GM19351 (cell line): Measurements from ENCODE around the gene CD2BP2.
A peak's percentile ranks its signal among the peaks of the same experiment; 100 is the strongest.
"Not testable (repeated sequence)": the region's sequence is repeated elsewhere in the genome, so short reads cannot be mapped to it uniquely, and the experiment has no call there.

Experiments used
- ATAC-seq: cut with Tn5 transposase; IDR thresholded peaks from one replicate; pipeline ENCODE4 v1.9.1; 2021; ENCODE audit warnings: mild to moderate bottlenecking, moderate library complexity; ENCODE audit not compliant: unreplicated experiment

The CD2BP2 gene

DNA sequence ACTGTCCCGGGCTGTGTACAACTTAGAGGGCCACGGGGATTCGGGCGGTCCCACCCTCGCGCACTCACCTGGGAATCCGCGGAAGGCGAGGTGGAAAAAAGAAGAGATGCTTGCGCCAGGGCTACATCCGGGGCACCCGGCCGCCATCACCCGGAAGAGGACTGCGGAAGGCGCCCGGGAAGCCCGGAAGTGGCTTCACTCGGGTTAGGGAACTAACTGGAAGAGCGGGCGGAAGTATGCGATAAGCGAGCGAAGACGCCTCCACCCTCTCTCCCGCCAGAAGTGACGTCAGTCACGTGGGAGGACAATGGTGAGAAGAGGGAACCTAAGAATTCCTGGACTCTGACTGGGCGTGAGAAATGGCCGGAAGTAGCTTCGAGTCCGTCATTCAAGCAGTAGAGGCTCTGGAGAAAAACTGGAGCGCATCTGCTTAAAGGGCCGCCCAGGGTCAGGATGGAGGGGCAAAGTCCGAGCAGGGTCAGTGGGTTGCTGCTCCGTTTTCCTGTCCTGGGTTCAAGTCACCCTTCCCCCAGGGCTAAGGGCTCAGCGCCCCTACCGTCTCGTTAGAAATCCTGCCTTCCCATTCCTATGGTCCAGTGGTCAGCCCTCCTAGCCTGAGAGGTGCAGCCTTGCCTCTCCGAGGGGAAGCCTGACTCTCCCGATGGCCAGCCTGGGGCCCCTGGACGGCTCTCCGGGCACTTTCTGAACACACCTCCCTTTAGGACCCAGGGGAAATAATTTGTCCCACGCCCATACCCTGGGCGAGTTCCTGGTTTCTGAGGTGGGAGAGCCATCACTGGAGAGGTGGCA lies at the start of gene CD2BP2:
Gene CD2BP2, minus strand, starts transcription at position 165 of the 810 bp plus-strand sequence. CDS start 627 bp downstream, outside the sequence.
- peak; percentile 71 for ATAC-seq

DNA sequence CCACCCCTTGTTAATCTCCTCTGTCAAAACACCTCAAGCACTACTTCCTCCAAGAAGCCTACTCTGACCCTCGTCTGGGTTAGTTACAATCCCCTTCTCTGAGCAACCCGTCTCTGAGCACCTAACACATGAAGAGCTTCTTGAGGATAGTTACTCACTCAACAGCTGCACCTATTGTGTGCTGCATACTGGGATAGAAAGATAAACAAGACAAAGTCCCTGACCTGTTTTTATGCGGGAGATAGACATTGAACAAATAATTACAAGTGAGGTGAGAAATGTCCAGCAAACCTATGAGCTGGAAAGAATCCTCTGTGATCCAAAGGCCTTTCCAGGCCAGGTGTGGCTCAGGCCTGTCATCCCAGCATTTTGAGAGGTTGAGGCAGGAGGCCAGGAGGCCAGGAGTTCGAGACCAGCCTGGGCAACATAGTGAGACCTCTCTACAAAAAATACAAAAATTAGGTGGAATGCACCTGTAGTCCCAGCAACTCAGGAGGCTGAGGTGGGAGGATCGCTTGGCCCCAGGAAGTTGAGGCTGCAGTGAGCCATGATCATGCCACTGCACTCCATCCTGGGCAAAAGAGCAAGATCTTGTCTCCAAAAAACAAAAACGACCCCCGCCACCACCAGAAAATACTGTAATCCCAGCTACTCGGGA lies 46.8 kb upstream of the CD2BP2 start:
- ATAC-seq: no peak

DNA sequence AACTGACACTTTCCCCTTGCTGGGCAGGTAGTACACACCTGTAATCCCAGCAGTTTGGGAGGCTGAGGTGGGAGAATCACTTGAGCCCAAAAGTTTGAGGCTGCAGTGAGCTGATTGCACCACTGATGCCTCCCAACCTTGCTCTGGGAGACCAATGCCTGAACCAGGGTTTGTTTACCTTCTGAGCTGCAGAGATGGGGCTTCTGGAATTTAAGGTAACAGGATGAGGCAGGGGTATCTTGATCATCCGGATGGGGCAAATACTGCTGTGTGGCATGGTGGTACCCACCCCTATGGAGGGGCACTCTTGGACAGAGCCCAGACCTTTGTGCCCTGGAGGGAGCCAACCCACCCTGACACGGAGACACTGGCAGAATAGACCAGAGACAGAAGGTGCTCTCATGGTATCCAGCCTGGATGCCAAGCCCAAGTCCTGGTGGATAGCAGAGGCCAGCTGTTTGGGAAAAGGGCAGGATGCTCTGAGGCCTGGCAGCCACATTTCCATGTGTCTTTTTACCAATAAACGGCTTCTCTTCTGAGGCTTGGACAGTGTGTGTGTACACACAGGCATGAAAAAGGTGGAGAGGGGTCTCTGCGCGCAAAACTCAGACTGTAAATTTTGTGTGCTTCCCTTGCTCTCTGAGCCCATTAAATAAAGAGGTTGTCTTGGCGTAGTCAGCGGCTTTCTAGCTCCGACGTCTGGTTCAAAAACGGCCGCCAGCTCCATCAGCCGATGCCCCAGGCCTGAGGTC lies 44.5 kb upstream of the CD2BP2 start:
- ATAC-seq: no peak

DNA sequence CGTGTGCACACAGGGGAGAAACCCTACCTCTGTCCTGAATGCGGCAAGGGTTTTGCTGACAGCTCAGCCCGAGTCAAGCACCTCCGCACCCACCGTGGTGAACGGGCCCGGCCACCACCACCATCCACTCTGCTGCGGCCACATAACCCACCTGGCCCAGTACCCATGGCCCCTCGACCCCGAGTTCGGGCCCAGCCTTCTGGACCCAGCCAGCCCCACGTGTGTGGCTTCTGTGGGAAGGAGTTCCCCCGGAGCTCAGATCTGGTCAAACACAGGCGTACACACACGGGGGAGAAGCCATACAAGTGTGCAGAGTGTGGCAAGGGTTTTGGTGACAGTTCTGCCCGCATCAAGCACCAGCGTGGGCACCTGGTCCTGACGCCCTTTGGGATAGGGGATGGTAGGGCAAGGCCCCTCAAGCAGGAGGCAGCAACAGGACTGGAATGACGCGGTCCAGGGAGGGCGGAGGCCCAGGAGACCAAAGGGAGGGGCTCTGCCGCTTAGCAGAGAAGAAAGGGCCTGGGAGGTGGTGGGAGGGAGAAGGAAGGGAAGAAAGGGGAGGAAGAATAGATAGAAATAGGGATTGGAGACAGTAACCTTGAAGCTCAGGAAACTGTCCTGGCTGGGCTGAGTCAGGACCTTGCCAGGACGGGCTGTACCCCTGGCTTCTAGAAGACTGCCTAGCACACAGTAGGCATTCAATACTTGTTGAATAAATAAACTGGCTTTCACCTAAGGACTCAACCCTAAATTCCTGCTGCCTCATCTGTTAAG lies 43.7 kb upstream of the CD2BP2 start:
- ATAC-seq: no peak

DNA sequence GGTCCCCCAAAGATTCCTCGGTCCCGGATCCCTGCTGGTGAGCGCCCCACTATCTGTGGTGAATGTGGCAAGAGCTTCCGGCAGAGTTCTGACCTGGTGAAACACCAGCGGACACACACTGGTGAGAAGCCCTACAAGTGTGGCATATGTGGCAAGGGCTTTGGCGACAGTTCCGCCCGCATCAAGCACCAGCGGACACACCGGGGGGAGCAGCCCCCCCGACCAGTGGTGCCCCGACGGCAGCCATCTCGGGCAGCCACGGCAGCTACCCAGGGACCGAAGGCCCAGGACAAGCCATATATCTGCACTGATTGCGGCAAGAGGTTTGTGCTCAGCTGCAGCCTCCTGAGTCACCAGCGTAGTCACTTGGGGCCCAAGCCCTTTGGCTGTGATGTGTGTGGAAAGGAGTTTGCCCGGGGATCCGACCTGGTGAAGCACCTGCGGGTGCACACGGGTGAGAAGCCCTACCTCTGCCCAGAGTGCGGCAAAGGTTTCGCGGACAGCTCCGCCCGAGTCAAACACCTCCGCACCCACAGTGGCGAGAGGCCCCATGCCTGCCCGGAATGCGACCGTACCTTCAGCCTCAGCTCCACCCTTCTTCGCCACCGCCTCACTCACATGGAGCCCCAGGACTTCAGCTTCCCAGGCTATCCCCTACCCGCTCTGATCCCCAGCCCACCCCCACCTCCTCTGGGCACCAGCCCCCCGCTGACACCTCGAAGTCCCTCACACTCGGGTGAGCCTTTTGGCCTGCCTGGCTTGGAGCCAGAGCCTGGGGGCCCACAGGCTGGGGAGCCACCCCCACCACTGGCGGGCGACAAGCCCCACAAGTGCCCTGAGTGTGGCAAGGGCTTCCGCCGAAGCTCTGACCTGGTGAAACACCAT lies 42.9 kb upstream of the CD2BP2 start:
- no peak for ATAC-seq

DNA sequence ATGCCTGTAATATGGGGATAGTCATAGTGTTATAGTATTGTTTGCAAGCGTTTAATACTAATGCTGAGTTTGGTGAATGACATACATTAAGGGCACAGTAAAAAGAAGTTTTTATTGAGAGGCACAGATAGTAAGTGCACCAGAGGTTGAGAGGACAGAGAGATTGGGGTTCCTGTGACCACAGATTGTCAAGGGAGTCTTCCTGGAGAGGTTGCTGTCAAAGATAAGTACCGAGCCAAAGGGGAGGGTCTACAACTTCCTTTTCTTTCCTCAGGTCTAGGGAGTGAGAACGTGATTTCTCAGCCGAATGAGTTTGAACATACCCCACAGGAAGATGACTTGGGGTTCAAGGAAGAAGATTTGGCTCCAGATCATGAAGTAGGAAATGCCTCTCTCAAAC lies 41.9 kb upstream of the CD2BP2 start:
- ATAC-seq: no peak

DNA sequence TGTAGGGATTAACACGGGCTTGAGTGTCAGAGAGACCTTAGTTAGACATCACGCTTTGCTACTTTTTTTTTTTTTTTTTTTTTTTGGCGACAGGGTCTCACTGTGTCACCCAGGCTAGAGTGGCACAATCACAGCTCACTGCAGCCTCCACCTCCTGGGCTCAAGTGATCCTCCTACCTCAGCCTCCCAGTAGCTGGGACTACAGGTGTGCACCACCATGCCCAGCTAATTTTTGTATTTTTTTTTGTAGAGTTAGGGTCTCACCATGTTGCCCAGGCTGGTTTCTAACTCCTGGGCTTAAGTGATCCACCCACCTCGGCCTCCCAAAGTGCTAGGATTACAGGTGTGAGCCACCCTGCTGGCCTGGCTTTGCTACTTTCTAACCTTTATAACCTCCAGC lies 41.5 kb upstream of the CD2BP2 start:
- not testable (repeated sequence) for ATAC-seq

DNA sequence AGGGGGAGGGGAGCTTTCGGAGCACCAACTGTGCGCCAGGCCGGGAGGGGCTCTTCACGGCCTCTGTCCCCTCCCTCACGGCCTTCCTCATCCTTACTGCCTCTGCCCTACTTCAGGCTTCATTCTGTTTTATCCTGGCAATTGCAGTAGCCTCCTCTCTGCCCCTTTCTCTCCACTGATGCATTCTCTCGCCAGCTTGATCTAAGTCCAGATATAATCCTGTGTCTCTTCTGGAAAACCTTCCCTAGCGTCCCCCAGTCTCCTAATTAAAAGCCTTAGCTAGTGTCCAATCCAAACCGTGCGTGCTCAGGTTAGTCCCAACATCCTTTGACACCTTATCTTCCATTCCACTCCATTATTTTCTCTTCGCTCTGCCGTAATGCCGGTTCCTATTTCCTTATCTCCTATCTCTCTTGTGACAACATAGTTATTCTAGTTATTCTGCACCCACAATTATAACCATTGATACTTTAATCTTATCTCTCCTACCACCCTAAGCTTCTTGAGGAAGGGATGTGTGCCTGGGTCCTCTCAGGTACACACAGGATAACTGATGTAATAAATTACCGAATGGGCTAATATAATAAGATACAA lies 41.0 kb upstream of the CD2BP2 start:
- no peak for ATAC-seq

DNA sequence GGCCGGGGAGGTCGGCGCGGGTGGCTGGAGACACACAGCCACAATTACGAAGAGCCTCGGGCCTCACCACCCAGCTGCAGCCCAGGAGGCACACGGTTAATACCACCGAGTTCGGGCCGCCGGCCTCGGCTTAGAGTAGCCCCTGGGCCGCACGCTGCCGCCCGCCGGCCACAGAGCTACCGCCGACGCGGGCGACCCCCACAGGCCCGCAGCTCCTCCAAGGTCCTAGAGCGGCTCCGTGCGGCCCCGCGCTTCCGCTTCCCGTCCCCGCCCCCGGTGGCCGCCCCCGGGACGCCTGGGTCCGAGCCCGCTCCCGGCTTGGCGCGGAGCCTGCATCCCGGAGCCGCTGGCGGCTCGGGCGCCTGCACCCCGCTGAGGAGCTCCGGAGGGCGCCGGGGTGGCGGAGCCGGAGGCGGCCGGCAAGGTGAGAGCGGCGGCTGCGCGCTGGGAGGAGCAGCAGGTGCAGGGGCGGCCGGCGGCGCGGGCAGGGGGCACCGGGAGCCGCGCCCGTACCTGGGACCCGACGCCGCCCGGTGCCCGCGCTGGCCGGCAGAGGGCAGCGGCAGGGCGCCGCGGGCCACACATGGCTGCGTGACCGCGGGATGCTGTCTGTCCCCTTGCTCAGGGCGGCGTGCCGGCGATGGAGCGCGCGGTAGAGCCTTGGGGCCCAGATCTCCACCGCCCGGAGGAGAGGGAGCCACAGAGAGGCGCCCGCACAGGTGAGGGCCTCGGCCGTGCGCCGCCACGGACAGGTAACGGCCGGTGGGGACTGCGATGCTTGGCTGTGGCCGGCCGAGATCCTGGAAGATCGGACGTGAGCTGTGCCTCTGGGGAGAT lies 40.3 kb upstream of the CD2BP2 start, which contains the start of gene ZNF48:
Gene ZNF48, plus strand, starts transcription at position 266 of the 837 bp plus-strand sequence. Its CDS starts 375 bp downstream, at position 641.
- no peak for ATAC-seq

DNA sequence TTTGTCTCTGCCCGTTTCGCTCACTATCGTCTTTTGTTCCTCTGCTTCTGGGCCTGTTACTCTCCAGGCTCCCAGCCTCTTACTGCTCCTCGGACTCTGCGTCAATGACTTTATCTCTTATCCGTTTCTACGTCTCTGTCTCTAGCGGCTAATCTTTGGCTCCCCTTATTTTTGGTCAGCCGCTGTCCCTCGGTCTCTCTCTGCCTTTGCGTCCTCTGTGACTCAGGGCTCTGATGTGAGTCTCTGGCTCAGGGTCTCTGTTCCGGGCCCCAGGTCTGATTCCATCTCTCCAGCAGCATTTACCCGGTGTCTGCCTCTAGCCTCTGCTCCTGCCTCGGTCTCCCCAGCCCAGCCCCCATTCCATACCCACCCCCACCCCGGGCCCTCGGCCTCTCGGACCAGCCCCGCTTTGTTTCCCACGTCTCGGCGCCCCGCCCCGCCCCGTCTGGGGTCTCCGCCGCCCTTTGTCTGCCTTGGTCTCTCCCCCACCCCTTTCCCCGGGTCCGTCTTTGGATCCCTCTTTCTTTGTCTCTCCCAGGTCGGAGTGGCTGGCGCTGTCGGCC lies 39.6 kb upstream of the CD2BP2 start:
- no peak for ATAC-seq

DNA sequence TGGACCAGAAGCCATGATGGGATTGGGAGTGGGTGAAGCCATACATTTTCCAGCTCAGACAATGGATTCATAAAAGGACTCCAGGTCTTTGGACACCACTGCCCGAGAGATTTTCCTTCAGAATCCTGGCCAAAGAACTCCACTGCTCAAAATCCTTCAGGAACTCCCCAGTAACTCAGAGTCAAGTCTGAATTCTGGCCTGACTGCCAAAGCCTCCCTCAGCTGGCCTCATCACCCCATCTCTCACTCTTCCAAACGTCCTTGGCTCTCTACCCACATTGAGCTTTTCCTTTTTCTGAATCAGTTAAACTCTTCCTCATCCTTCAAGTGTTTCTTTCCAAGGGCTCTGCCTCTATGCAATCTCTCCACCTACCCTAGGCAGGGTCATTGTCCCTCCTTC lies 28.4 kb upstream of the CD2BP2 start:
- no peak for ATAC-seq

DNA sequence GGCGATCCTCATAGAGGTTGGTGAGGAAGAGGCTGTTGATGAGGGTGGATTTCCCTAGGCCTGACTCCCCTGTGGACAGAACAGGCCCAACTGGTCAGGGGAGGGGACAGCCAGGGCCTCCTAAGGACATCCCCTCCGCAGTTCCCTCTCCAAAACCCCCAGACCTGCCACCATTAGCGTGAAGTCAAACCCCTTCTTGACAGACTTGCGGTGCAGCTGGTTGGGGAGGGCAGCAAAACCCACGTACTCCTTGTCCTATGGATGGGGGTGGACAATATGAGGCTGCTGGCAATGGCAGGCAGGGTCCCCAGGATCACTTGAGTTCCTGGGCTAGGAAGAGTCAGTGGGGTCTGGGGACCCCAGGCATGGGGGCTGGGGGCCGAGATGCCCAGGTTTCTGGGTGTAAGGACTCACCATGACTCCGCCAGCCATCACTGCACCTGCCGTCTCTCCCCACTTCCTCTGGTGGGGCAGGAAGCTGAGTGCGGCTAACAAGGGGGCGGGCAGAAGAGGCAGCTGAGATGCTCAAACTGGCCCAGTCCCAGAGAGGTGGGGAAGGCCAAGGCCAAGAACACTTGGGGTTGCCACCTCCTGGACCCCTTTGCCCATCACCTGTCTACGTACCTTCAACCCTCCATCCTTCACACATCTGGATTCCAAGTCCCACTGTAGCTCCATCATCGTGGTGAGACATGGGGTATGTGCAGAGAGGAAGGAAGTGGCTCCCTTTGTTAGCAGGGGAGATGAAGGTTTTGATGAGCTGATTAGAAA lies 27.2 kb upstream of the CD2BP2 start, which contains the start of gene SEPTIN1:
Gene SEPTIN1, minus strand, starts transcription at position 451 of the 771 bp plus-strand sequence. Its CDS starts 19 bp downstream, at position 432.
- peak; percentile 43 for ATAC-seq

DNA sequence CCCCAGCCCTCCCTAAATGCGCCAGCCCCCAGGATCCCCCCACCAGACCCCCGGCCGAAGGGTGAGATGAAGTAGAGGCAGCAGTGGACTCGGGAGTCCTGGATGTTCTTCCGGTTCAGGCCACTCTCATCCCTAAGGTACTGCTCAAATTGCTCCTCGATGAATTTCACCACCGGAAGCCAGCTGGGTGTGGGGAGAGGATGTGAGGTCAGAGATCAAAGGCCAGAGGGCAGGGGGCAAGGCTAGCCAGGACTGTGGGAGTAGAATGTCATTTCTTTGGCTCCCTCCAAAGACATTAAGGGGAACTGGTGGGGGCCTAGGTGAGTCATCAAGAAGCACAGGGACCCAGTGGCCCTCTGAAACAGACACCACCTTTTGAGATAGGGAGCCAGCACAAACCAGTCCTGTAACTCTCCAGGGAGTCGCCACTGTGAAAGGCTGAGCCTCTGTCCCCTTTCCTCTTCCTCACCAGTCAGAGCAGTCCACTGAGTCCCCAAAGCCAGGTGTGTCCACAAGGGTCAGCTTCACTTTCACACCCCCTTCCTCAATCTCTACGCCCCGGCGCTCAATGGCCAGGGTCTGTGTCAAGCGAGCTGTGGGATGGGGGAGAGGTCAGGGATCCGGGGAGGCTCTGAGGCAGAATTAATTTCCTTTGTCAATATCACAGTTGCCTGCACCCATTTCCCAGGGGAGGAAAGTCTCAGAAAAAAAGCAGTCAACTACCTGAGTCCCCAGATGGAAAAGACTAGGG lies 26.4 kb upstream of the CD2BP2 start:
- no peak for ATAC-seq

DNA sequence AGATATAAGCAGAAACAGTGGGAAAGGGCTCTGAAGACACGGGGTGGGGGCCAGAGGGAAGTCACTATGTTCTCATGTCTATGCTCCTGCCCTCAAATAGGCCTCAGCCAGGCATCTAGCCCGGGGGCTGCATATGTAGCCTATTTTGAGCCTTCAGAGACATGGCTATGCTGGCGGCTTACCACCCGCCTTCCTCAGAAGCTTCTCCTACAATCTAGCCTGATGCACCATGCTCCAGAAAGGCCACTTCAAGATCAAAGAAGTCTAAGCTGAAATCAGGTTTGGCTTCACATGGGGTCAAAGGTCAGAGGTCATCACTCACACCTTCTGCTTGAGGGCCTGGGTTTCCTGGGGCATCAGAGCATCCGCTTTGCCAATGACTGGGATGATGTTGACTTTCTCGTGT lies 25.7 kb upstream of the CD2BP2 start:
- ATAC-seq: no peak

DNA sequence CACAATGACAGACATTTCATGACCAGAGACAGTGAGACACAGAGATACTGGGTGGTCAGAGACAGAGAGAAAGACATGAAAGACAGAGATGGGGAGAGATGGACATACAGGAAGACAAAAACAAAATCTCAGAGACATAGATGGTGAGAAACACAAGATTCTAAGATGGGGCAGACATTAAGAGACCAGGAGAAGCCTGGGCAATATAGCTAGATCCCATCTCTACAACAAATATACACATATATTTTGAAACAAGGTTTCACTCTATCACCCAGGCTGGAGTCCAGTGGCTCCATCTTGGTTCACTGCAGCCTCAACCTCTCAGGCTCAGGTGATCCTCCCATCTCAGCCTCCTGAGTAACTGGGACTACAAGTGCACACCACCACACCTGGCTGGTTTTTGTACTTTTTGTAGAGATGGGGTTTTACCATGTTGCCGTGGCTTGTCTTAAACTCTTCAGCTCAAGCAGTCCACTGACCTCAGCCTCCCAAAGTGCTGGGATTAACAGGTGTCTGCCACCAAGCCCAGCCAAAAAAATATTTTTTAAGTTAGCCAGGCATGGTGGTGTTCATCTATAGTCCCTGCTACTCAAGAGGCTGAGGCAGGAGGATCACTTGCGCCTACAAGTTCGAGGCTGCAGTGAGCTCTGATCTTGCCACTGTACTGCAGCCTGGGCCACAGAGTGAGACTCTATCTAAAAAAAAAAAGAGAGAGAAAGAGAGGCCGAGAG lies 25.1 kb upstream of the CD2BP2 start:
- no peak for ATAC-seq
